ENCODE measurements around the gene TMEM150B.

- TF ChIP-seq CTCF (IDR thresholded peaks at IDR 0.05) (no peak), SIN3A (IDR thresholded peaks at IDR 0.05; ENCODE audit: borderline replicate concordance, low read depth, low read length) (no peak), USF2 (IDR thresholded peaks at IDR 0.05; ENCODE audit: borderline replicate concordance, low read depth, low read length) (no peak), FOXM1 (IDR thresholded peaks at IDR 0.05; ENCODE audit: low read depth) (no peak), POLR2AphosphoS5 (IDR thresholded peaks at IDR 0.05; ENCODE audit: low read depth, low read length) (no peak), RAD21 (IDR thresholded peaks at IDR 0.05; ENCODE audit: low read length) (no peak), TAF1 (IDR thresholded peaks at IDR 0.05; ENCODE audit: borderline replicate concordance, low read depth, low read length) (no peak), ZBTB33 (IDR thresholded peaks at IDR 0.05; ENCODE audit: borderline replicate concordance, low read depth) (no peak), MAX (IDR thresholded peaks at IDR 0.05; ENCODE audit: low read depth) (no peak), EZH2phosphoT487 (IDR thresholded peaks at IDR 0.05; ENCODE audit: borderline replicate concordance, low read depth) (no peak), EP300 (IDR thresholded peaks at IDR 0.05; ENCODE audit: borderline replicate concordance in 1 of 2, low read depth in 1 of 2, low read length in 1 of 2) (no peak), FOXJ3 (CRISPR knock-in tag; IDR thresholded peaks at IDR 0.05) (no peak), ELF1 (IDR thresholded peaks at IDR 0.05) (no peak)
These were observed 47.6 kb downstream of the TMEM150B start for GRCh38 chr19:55277494-55277893.
